Neuronal stem cell (in vitro differentiated cells): ENCODE results near the gene OR5H15.
"Not testable (repeated sequence)": the region's sequence is repeated elsewhere in the genome, so short reads cannot be mapped to it uniquely, and the experiment has no call there.

ENCODE experiments used
- DNase-seq: peaks from one replicate; pipeline ENCODE4 v3.0.0-alpha.2; 2013; ENCODE audit warnings: low spot score
- H2AFZ ChIP-seq: one replicate; pipeline ENCODE4 v1.6.1; 2013; ENCODE audit warnings: mild to moderate bottlenecking, low read length, inconsistent platforms
- H2AK5ac ChIP-seq: 2 replicates; pipeline ENCODE4 v1.6.1; 2013; ENCODE audit warnings: low read depth, mild to moderate bottlenecking, inconsistent platforms, low read length, moderate library complexity, mixed read lengths
- H2BK120ac ChIP-seq: 2 replicates; pipeline ENCODE4 v1.6.1; 2013; ENCODE audit warnings: low read depth, mild to moderate bottlenecking, inconsistent platforms, low read length, moderate library complexity, mixed read lengths
- H2BK12ac ChIP-seq: one replicate; pipeline ENCODE4 v1.6.1; 2013; ENCODE audit warnings: low read length, inconsistent platforms
- H2BK15ac ChIP-seq: 2 replicates; pipeline ENCODE4 v1.6.1; 2013; ENCODE audit warnings: mild to moderate bottlenecking, low read length, inconsistent platforms, mixed read lengths
- H2BK5ac ChIP-seq: one replicate; pipeline ENCODE4 v1.6.1; 2013; ENCODE audit warnings: inconsistent platforms, mild to moderate bottlenecking, low read length, moderate library complexity
- H3K14ac ChIP-seq: one replicate; pipeline ENCODE4 v1.6.1; 2013; ENCODE audit warnings: low read length, inconsistent platforms
- H3K18ac ChIP-seq: 2 replicates; pipeline ENCODE4 v1.6.1; 2013; ENCODE audit warnings: low read length, inconsistent platforms
- H3K23ac ChIP-seq: 2 replicates; pipeline ENCODE4 v1.6.1; 2013; ENCODE audit warnings: low read depth, mild to moderate bottlenecking, mixed read lengths, low read length, inconsistent platforms; ENCODE audit not compliant: poor library complexity
- H3K27ac ChIP-seq: replicated peaks from 3 replicates; pipeline ENCODE4 v1.5.1; 2013; ENCODE audit warnings: low read length, inconsistent platforms
- H3K27me3 ChIP-seq, 3 experiments: 2 replicates each; pipeline ENCODE4 v1.6.1; 2013; ENCODE audit warnings: low read length in 3 of 3, mild to moderate bottlenecking in 2 of 3, inconsistent platforms in 1 of 3, low read depth in 1 of 3, mixed read lengths in 1 of 3, moderate library complexity in 1 of 3; ENCODE audit not compliant: control insufficient read depth in 3 of 3, insufficient read depth in 3 of 3
- H3K36me3 ChIP-seq, 2 donors: replicated peaks in 1 of 2; 2 replicates each; pipeline ENCODE4 v1.6.1; 2013; ENCODE audit warnings: low read length in 2 of 2; ENCODE audit not compliant: control insufficient read depth in 2 of 2, insufficient read depth in 2 of 2
- H3K4ac ChIP-seq: 2 replicates; pipeline ENCODE4 v1.6.1; 2013; ENCODE audit warnings: inconsistent platforms, mild to moderate bottlenecking, low read length, moderate library complexity
- H3K4me1 ChIP-seq, 2 donors: 1 replicate in 1 of 2; 2 replicates in 1 of 2; pipeline ENCODE4 v1.6.1; 2013; ENCODE audit warnings: low read length in 2 of 2, low read depth in 1 of 2; ENCODE audit not compliant: control insufficient read depth in 2 of 2, insufficient read depth in 1 of 2
- H3K4me2 ChIP-seq: one replicate; pipeline ENCODE4 v1.6.1; 2013; ENCODE audit warnings: mild to moderate bottlenecking, low read length, inconsistent platforms; ENCODE audit not compliant: insufficient read depth, poor library complexity, severe bottlenecking
- H3K4me3 ChIP-seq, 2 donors: 2 replicates each; pipeline ENCODE4 v1.5.1; 2013; ENCODE audit warnings: low read length in 2 of 2, mild to moderate bottlenecking in 2 of 2, inconsistent platforms in 1 of 2, moderate library complexity in 1 of 2
- H3K79me1 ChIP-seq: one replicate; pipeline ENCODE4 v1.6.1; 2013; ENCODE audit warnings: low read depth, mild to moderate bottlenecking, inconsistent platforms, low read length, moderate library complexity
- H3K9ac ChIP-seq: one replicate; pipeline ENCODE4 v1.6.1; 2013; ENCODE audit warnings: mild to moderate bottlenecking, low read depth, low read length, inconsistent platforms; ENCODE audit not compliant: poor library complexity
- H3K9me3 ChIP-seq, 2 donors: replicated peaks in 1 of 2; 2 replicates each; pipeline versions ENCODE3 to v1.6.1; 2013; ENCODE audit warnings: low read length in 2 of 2, mild to moderate bottlenecking in 2 of 2, inconsistent platforms in 1 of 2, low read depth in 1 of 2, mixed read lengths in 1 of 2, moderate library complexity in 1 of 2; ENCODE audit not compliant: control insufficient read depth in 2 of 2, insufficient read depth in 1 of 2
- H4K8ac ChIP-seq: one replicate; pipeline ENCODE4 v1.6.1; 2013; ENCODE audit warnings: low read depth, mild to moderate bottlenecking, inconsistent platforms, low read length, moderate library complexity
- H4K91ac ChIP-seq: one replicate; pipeline ENCODE4 v1.6.1; 2013; ENCODE audit warnings: low read length, low read depth, mild to moderate bottlenecking, inconsistent platforms; ENCODE audit not compliant: poor library complexity
- WGBS, 2 donors: extraction: QIAGEN DNeasy Blood & Tissue Kit; methylation state at CpG; one replicate each; pipeline ENCODE4 v1.1.7; 2013; ENCODE audit warnings: missing lambda C conversion rate in 2 of 2, mixed read lengths in 1 of 2; ENCODE audit not compliant: insufficient read length in 2 of 2, insufficient replicate concordance in 1 of 2; ENCODE audit errors: extremely low coverage in 2 of 2; 5-methylcytosine and 5-hydroxymethylcytosine counted together

Gene OR5H15

DNA sequence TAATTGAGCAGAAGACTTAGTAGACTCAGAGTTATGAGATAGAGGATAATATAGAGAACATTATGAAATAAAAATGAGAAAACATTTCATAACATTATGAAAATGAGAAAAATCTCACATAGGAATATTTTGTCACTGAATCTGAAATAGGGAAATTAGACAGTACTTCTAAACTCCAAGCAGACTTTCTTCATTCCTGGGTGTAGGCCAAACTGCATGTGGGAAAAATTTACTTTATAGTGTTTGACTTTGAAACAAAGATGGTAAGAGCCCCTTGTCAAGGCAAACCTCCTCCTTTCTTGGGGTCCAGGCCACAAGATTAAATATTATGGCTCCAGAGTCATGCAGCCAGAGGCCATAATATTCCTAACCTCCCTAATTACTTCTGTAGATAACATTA is 26.0 kb upstream of the OR5H15 start:
- Histone ChIP-seq H4K8ac (no peak overlapping the region), H2BK12ac (no peak overlapping the region), H3K79me1 (no peaks in the 10 kb centered on the region), H4K91ac (no peak overlapping the region), H2AK5ac (no peak overlapping the region), H2BK5ac (no peak overlapping the region), H3K14ac (no peak overlapping the region), H3K23ac (no peak overlapping the region), H2BK15ac (no peak overlapping the region), H3K27me3 (no peaks in the 10 kb centered on the region), H2BK120ac (no peak overlapping the region), H3K36me3 (no peaks in the 10 kb centered on the region), H2AFZ (no peak overlapping the region), H3K18ac (no peak overlapping the region), H3K9me3 (no peaks in the 10 kb centered on the region), H3K4ac (no peak overlapping the region), H3K4me2 (no peak overlapping the region), H3K27ac (no peak overlapping the region), H3K4me3 (no peak overlapping the region), H3K9ac (no peak overlapping the region), H3K4me1 (no peaks in the 10 kb centered on the region)
- no peak for DNase-seq

DNA sequence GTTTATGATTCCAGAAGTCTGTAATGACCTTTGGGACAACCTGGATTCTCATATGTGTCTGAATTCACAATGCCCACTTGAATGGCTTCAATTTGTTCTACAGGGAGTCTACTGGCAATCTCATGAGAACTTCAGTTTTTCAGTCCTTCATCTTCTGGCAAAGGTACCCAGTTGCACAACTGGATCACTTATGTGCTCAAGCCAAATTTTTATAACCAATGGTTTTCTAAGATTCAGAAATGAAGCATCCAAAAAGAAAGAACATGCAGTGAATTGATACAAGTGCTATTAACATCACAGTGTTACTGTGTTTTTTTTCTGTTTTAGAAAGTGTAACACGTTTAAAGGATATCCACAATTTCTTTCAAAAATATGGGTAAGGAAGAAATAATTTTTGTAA is 19.3 kb upstream of the OR5H15 start, which contains the start of gene OR5H14:
OR5H14 (plus strand) TSS at position 301 of the 400 bp plus-strand sequence. CDS start 1,907 bp downstream, outside the sequence.
- H3K4ac ChIP-seq: no peak within 1 kb of the TSS
- no peak within 1 kb of the TSS for H2BK120ac ChIP-seq
- no peak within 1 kb of the TSS for H2BK15ac ChIP-seq
- no peaks in the 10 kb centered on the region for H3K79me1 ChIP-seq
- no peak within 1 kb of the TSS for H3K23ac ChIP-seq
- H3K9me3 ChIP-seq: no peaks in the 10 kb centered on the region
- no peak within 1 kb of the TSS for H2AFZ ChIP-seq
- no peak within 1 kb of the TSS for H3K4me3 ChIP-seq
- WGBS, 2 donors: no CpG with 5 or more reads among the region's 1 CpG
- H3K9ac ChIP-seq: no peak within 1 kb of the TSS
- no peak within 1 kb of the TSS for H4K91ac ChIP-seq
- no peak within 1 kb of the TSS for H4K8ac ChIP-seq
- H3K27me3 ChIP-seq: no peaks in the 10 kb centered on the region
- no peak within 1 kb of the TSS for H2BK12ac ChIP-seq
- no peak within 1 kb of the TSS for H2AK5ac ChIP-seq
- H3K36me3 ChIP-seq: no peaks in the 10 kb centered on the region
- no peak for DNase-seq
- no peak within 1 kb of the TSS for H3K14ac ChIP-seq
- no peak within 1 kb of the TSS for H2BK5ac ChIP-seq
- H3K18ac ChIP-seq: no peak within 1 kb of the TSS
- H3K4me1 ChIP-seq: no peaks in the 10 kb centered on the region
- no peak within 1 kb of the TSS for H3K27ac ChIP-seq
- H3K4me2 ChIP-seq: no peak within 1 kb of the TSS

GRCh38 chr3:98148751-98149150 is 17.7 kb upstream of the OR5H15 start:
- H3K4ac ChIP-seq: no peak overlapping the region
- H4K91ac ChIP-seq: no peak overlapping the region
- H3K9me3 ChIP-seq: no peaks in the 10 kb centered on the region
- no peak overlapping the region for H2BK120ac ChIP-seq
- no peaks in the 10 kb centered on the region for H3K4me1 ChIP-seq
- H2AK5ac ChIP-seq: no peak overlapping the region
- no peak for DNase-seq
- H3K27me3 ChIP-seq: no peaks in the 10 kb centered on the region
- H3K27ac ChIP-seq: no peak overlapping the region
- WGBS, 2 donors: no CpG with 5 or more reads among the region's 3 CpGs
- no peak overlapping the region for H2BK12ac ChIP-seq
- no peaks in the 10 kb centered on the region for H3K79me1 ChIP-seq
- no peak overlapping the region for H4K8ac ChIP-seq
- H3K18ac ChIP-seq: no peak overlapping the region
- H3K23ac ChIP-seq: no peak overlapping the region
- no peak overlapping the region for H3K14ac ChIP-seq
- no peak overlapping the region for H3K9ac ChIP-seq
- H2BK15ac ChIP-seq: no peak overlapping the region
- H2BK5ac ChIP-seq: no peak overlapping the region
- no peak overlapping the region for H2AFZ ChIP-seq
- H3K36me3 ChIP-seq: no peaks in the 10 kb centered on the region
- no peak overlapping the region for H3K4me3 ChIP-seq
- H3K4me2 ChIP-seq: no peak overlapping the region

- not testable (repeated sequence) for H4K8ac ChIP-seq, H3K23ac ChIP-seq, H3K4me3 ChIP-seq, H2BK5ac ChIP-seq, H3K9me3 ChIP-seq, H2AK5ac ChIP-seq, H4K91ac ChIP-seq, H3K36me3 ChIP-seq, H3K14ac ChIP-seq, H2BK120ac ChIP-seq, H3K79me1 ChIP-seq, H2BK12ac ChIP-seq, H3K9ac ChIP-seq, H3K4ac ChIP-seq, H2BK15ac ChIP-seq, H3K4me1 ChIP-seq, H3K18ac ChIP-seq, DNase-seq, H2AFZ ChIP-seq, H3K27me3 ChIP-seq, H3K27ac ChIP-seq, H3K4me2 ChIP-seq
- no CpG with 5 or more reads among the region's 4 CpGs for WGBS, 2 donors
These were observed 17.0 kb upstream of the OR5H15 start for GRCh38 chr3:98149456-98149855.
